ENCODE measurements around the gene PIP5K1B.
A peak's percentile ranks its signal among the peaks of the same experiment; 100 is the strongest.
"Not testable (repeated sequence)": the region's sequence is repeated elsewhere in the genome, so short reads cannot be mapped to it uniquely, and the experiment has no call there.

The PIP5K1B gene, protein sequence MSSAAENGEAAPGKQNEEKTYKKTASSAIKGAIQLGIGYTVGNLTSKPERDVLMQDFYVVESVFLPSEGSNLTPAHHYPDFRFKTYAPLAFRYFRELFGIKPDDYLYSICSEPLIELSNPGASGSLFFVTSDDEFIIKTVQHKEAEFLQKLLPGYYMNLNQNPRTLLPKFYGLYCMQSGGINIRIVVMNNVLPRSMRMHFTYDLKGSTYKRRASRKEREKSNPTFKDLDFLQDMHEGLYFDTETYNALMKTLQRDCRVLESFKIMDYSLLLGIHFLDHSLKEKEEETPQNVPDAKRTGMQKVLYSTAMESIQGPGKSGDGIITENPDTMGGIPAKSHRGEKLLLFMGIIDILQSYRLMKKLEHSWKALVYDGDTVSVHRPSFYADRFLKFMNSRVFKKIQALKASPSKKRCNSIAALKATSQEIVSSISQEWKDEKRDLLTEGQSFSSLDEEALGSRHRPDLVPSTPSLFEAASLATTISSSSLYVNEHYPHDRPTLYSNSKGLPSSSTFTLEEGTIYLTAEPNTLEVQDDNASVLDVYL

DNA sequence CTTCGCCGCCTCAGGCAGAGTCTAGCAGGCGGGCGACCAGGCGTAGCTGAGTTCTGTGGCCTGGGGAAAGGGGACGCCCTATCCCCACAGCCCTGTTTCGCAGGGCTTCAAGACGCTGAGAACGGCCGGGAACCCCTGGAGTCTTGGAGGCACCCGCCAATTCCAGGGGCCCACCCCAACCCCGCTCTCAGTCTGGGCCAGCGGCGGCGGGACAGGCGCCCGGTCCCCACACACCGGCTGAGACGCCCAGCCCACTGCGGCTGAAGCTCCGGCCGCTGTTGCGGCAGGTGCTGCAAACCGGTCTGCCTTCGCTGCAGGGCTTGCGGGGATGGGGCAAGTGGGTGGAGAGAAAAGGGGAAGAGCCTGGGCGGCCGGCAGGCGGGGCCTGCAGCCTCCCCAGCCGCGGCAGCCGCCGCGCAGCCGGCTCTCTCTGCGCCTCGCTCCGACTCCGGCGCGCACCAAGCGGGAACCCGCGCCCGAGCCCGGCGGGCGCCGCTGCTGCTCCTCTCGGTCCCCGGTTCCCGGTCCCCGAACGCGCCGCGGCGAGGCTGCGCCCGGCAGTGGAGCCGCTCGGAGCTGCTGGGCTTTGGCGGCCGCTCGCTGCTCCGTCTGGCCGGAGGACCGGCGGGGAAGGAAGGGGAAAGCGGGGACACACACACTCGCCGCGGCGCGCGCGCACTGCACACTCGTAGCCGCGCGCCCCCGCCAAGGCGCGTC is at the start of gene PIP5K1B:
Gene PIP5K1B (plus strand): TSS at position 427 of the 717 bp plus-strand sequence. CDS start 117,375 bp downstream, outside the sequence.
- peak; percentile 78 for DNase-seq (ENCODE audit: low spot score)

DNA sequence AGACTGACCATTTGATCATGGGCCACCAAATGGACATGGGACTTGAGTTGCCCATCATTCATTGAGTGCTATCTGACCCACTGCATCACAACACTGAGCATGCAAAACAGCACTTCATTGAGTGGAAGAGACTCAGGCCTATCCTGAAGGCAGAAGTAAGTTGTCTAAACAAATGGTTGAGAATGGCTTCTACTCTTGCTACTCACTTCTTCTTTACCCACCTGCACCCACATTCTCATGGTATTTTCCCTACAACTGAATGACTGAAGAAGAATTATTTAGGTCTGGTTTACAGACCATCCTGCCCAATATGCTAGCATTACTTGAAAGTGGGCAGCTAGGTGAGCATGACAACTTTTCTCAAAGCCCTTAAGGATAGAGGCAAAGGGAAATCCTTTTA is 41.0 kb upstream of the PIP5K1B start:
- no peak for DNase-seq (ENCODE audit: low spot score)

DNA sequence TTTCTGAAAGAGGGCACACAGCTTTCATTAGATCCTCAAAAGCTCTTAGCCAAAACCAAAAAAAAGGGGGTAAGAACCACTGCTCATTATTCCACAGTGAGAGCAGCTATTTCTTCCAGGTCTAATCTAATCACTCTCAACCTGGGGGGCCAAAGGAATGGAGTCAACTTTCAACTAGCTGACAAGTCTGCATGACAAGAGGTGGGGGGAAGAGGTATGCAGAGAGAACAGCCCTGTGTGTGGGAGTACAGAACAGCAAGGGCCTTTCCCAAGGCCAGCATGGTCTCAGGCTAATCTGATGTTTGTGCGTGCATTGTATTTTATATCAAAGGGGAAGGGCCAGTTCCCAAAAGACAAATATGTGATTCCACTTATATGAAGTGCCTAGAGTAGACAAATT is 36.9 kb upstream of the PIP5K1B start:
- no peak for DNase-seq (ENCODE audit: low spot score)

DNA sequence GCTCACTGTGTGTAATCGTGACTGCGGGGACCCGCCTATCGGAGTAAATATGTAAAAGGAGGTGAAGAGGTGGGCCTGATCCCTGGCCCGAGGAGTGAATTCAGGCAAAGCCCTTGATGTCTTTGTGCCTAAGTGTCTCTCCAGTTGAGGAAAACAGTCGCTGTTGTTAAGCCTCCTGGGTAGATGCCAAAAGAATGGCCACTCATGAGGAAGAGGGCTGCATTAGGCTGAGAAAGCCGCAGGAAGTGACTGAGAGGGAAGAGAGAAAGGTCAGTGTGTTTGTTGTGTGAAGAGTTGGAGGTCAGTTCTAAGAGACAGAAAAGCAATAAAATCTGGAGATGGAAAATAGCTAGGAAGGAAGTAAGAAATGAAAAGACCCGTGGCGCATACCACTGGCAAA is 35.8 kb upstream of the PIP5K1B start:
- DNase-seq (ENCODE audit: low spot score), result no peak

DNA sequence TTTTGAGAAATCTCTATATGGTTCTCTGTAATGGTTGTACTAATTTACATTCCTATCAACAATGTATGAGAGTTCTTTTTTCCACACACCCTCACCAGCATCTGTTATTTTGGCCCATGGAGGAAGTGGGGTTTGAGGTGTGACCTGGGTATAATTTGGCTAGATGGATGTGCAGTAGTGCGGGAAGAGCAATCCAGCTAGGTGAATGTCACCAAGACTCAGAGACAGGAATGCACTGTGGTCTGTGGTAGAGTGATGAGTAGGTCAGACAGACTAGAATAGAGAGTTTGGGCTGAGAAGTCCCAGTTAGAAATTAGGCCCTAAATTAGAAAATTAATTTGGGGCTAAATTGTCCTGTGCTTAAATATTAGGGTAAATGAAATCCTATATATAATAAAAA is 32.8 kb upstream of the PIP5K1B start:
- no peak for DNase-seq (ENCODE audit: low spot score)

DNA sequence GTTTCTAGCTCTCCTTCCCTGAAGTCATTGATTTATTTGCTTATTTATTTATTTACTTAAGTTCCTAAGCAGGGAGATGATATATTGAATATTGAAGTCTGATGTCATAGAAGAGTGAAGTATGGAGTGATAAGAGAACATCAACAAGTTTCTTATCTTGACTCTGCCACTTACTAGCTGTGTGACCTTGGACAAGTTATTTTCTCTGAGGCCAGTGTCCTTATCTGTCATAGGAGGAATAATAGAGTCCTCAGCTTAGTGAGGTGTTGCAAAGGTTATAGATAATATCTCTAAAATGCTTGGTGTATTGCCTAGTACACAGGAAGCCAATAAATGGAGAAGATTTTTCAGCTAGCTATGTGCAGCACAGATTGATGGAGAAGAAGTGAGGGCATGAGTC is 32.4 kb upstream of the PIP5K1B start:
- DNase-seq (ENCODE audit: low spot score), result no peak

DNA sequence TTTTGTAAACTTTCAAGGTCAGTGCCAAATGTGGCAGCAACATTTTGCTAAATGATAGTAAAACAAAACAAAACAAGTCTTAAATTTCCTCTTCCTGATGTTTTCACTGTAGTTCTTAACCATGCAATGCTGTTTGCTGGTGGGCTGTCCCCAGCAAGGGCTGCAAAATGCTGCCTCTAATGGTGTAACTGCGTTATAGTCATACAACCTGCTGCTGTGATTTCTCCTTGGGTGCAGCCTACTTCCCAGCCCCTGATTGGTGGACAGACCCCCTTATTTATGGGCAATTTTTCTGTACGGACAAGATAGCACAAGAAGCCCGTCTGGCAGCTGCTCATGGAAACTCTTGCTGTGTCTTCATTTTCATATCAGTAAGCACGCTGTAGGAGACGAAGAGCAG is 26.6 kb upstream of the PIP5K1B start:
- peak; percentile 53 for DNase-seq (ENCODE audit: low spot score)

DNA sequence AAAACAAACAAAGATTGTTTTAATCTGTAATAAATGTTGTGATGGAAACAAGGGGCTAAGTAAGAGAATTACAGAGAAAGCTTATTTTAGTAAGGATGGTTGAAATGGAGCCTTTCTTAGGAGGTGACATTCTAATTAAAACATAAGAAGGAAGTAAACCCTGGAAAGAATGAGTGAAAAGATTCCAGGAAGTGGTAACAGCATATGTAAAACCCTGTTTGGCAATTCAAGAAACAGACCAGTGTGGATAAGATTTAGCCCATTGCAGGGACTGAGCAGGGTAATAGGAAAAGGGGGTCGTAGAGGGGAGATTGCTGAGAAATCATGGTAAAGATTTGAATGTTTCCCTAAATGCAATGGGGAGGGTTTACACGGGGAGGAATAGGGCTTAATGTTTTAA is 21.6 kb upstream of the PIP5K1B start:
- DNase-seq (ENCODE audit: low spot score), result no peak

DNA sequence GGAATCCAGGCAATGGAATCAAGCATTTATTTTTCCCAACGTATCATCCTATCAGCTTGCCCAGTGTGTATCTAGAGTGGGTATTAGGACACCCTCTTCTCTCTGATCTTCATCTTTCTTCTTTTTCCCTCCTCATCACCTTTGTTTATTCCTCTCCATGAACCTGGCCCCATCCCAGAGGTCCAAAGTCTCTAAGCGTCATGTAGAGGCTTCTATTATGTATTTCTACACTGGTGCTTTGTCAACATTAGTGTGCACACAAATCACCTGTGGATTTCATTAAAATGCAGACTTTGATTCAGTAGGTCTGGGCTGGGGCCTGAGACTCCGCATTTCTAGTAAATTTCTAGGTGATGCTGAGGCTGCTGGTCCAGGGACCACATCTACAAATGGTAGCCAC is 19.8 kb upstream of the PIP5K1B start:
- DNase-seq (ENCODE audit: low spot score), result no peak

DNA sequence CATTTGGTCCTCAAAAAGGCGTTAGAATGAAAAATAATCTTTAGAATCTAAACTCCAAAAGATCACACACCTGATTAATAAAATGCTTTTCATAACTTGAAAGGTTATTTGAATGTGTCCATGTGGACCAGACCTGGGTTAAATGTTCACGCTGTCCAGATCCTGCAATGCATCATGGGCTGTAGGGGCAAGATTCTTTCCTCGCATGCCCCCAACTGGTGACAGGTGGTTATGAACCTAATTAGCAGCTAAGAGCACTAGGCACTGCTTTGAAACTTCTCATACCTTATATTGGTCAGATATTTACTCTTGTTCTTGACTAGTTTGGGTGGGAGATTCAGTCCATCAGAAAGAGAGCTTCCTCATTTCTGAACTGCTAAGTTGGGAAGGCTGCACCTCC is 19.3 kb upstream of the PIP5K1B start:
- peak; percentile 39 for DNase-seq (ENCODE audit: low spot score)

DNA sequence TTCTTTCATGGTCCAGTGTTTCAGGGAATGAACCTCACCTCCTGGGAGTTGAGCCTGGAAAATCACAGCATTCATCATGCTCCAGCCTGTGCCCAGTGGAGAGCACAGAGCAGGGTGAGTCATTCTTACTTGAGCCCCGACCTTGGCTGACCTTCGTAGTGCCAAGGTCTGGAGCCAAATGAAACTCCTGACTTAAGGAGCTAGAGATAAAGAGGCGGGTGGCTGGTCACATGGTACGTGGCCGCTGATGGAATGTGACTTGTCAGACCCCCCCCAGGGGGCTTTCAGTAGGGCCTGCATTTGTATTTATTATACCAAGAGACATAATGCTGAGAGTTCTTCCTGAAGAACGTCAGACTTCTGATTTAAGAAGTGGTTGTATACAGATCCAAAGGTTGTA is 15.0 kb upstream of the PIP5K1B start:
- DNase-seq (ENCODE audit: low spot score), result no peak

DNA sequence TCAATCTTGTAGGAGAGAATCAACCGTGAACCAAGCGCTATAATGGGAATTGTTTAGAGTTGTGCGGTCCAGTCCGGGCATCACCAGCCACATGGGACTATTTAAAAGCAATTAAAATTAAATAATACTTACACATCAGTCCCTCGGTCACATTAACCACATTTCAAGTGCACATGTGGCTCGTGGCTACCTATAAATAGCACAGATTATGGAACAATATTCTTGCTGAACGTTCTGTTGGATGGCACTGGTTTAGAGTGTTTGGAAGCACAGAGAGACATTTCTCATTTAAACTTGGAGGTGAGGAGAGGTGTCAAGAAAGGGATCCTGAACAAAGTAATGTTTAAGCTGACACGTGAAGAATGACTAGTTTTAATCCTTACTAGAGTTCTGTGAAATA is 12.5 kb upstream of the PIP5K1B start:
- no peak for DNase-seq (ENCODE audit: low spot score)

DNA sequence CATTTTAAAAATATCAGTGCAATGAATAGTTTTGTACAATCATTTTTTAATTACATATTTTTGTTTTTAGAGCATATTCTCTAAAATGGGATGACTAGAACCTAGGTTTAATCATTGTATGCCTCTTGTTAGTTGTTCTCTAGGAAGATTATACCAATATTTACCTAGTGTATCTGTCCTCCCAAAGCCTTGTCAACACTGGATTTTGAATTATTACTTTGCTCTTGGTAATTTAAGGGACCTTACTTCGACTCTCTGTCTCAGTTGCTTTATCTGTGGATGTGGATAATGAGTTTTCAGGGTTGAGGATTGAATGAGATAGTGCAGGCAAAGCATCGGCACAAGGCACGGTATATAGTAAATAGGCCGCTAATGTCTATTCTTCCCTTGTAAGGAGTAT is 10.9 kb upstream of the PIP5K1B start:
- DNase-seq (ENCODE audit: low spot score), result no peak

DNA sequence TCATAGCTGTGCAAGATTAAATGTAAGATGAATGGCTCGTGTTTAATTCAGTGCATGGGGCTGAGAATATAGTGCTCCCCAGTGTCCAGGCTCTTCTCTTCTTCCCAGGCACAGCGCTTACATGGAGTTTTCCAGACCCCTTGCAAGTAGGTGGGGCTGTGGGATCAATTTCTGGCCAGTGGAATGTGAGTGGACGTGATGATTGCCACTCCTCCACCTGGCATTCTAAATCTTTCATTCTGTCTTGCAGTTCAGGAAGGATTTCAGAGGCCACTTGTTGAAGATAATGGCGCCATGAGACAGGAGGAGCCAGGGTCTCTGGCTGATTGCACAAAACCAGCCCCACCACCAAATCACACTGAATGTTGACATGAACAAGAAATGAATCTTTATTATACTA is 7.2 kb upstream of the PIP5K1B start:
- no peak for DNase-seq (ENCODE audit: low spot score)

DNA sequence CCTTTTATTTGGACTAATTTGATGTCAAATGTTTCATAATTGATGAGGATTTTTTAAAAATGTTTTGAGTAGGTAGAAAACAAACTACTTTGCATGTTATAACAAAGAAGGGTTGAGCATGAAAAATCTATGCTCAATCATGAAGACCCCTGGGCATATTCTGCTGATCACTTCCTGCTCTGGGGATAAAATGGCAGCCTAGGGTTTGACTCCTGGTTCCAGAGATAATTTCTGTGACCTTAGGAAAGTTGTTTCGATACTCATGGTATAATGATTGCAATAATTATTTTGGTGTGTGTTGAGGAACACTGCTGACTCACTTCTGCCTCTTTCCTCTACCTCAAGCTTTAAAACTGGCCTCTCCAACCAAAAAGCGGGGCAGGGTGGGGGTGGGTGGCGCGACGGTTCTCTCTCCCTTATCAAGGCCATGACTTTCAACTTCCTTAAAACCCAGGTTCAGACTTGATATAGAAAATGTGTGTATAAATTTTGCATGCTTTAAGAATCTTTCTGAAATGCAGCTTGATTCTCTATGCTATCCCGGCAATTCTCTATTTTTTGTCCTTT is 6.0 kb upstream of the PIP5K1B start:
- DNase-seq (ENCODE audit: low spot score), result no peak

DNA sequence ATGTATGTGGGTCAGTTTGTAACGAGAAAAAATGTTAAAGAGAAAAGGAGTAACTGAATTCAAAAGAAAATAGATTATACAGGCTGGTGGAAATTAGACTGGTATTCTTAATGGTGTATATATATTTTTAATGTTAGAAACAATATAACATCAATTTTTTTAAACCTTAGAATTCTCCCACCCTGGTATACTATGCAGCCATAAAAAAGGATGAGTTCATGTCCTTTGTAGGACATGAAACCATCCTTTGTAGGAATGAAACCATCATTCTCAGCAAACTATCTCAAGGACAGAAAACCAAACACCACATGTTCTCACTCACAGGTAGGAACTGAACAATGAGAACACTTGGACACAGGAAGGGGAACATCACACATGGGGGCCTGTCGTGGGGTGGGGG is 5.4 kb upstream of the PIP5K1B start:
- not testable (repeated sequence) for DNase-seq (ENCODE audit: low spot score)

DNA sequence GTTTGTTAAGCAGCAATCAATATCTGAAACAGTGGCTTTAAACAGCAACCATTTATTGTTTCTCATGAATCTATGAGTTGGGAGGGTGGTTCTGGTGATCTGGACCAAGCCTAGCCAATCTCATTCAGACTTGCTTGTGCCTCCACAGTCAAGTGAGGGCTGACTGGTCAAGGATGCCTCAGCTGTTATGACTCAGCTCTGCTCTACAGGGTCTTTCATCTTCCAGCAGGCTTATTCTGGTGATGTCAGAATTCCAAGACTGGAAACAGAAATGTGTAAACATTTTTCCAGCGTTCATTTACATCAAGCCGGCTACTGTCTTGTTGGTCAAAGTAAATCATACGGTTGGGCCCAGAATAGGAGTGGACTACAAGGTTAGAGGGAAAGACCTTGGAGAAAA is 2.5 kb upstream of the PIP5K1B start:
- DNase-seq (ENCODE audit: low spot score), result no peak

DNA sequence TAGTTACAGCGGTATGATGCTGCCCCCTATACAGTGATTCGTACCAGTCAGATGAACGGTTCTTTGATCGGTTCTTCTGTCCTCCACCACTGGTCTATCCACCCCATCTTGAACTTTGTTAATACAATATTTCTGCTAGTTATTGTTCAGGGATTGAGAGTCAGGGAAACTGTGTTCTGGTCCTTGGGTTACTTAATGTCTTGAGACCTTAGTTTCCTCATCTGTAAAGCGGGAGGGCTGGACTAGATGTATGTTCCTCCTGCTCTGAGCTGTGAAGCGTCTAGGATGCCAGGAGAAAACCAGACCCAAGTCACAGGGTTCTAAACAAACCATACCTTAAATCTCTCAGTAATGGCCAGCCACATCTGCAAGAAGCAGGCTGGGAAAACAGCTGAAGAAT is 1.4 kb upstream of the PIP5K1B start:
- no peak for DNase-seq (ENCODE audit: low spot score)

DNA sequence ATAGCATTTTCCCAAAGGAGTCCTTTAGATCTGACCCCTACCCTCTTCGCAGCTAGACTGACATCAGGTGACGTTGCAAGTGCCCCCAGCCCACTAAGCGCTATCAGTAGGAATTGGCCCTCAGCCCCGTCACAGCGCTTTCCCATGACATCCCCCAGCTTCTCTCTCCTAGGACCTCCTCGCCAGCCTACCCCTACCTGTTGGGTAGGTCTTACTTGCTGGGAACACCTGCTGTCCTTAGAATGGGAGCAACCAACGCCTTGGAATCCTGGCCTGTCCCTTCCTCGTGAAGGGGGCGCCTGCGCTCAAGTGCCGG is 584 bp upstream of the PIP5K1B start:
- DNase-seq (ENCODE audit: low spot score), result no peak

DNA sequence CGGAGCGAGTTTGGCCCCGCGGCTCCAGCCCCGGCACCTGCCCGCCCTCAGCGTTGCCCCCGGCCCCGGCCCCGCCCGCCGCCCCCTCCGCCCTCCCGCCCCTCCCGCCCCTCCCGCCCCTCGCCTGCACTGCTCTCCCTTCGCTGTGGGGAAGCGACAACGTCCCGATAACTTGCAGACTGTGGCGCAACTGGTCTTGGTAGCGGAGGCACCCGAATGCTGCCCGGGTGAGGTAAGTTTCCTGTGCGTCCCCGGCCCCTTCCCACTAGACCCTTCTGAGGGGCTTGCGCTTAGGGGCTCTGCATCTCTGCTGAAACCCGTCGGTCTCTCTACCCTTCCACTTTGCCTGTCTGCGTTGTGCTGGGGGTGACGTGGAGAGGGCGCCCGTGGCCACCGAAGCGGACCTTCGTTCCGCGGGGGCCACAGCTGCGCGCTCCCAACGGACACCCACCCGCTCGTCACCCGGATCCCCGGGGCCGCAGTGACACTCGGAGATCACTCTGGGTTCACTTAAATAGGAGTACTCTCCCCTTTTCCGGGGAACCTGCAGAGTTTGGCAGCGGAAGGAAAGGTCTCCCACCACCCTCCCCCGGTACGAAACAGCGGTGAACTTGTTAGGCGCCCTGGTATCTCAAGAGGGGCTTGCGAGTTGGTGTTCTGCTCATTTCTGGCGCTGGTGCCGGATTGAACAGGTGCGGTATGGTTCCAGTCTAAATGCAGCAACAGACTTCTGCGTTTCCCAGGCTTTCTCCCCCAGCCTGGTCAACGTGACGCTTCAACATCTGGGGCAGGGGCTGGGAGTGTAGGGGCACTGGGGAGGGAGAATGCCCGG is 707 bp downstream of the PIP5K1B start:
- peak; percentile 26 for DNase-seq (ENCODE audit: low spot score)

DNA sequence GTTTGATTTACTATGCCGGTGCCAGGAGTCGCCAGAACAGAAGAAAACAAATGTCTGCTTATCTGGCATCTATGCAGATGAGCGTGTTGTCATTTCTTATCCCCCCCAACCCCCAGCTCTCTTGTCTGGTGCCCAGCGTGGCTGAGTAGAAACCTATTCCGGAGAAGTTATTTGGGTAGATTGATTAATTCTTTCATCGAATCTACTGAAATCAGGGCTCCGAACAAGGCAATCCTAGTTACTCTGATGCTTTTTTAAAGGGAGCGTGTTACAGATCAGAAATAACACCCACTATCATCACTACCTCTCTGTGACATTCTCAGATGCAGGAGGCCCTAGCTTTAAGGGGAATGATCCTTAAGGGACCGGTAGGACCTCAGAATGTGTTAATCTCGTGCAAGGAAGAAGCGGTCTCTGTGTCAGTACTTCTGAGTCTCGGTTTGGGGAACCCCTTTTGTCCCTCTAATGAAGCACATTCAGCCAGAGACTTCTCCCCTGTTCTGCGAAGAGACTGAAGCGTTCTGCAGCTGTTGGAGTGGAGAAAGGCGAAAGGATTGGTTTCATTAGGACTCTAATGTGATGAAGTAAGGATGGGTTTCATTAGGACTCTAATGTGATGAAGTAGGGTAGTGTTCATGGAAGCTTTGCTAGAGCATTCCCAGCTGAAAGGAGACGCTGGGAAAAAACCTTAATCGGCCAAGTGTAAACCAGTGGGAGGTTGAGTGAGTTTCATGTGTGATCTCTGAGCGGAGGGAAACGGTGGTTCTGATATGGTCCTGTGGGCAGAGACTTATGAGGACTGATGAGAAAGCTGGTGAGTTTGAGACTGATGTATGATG is 1.5 kb downstream of the PIP5K1B start:
- DNase-seq (ENCODE audit: low spot score), result no peak
